ENCODE results near the gene ZPR1.
A peak's percentile ranks its signal among the peaks of the same experiment; 100 is the strongest.

The ZPR1 gene

DNA sequence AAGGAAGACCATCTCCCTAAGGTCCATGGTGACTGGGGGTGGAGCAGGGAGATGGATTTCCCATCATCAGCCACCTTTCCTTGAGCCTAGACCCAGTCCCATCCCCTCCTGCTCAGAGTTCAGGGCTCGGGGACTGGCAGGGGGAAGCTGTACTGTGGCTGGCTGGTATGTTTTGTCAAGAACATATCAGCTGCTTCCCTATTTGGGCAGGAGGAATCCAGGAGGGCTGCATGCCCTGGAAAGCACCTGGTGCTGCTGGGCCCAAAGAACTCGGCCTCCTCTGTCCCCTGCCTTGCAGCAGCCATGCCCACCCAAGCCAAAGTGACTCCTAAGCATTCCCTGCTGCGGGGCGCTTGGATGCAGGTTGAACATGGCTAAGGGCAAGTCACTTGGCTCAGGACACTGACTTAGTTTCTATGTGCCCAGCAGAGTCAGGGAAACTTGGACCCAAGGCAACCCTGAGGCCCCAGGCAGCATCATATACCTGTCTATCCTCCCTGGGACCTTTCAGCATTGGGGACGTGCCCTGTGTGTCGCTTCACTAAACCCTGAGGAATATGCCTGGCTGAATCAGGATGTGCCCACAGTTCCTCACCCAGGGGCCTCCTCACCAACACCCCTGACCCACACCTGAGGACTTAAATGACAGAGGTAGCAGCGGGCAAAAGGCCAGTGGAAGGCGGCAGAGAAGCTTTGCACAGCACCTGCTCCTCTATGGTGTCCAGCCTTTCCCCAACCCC, 58.2 kb downstream of the ZPR1 start:
- DNase-seq (ENCODE audit: low read depth in 2 of 2), result no peak

DNA sequence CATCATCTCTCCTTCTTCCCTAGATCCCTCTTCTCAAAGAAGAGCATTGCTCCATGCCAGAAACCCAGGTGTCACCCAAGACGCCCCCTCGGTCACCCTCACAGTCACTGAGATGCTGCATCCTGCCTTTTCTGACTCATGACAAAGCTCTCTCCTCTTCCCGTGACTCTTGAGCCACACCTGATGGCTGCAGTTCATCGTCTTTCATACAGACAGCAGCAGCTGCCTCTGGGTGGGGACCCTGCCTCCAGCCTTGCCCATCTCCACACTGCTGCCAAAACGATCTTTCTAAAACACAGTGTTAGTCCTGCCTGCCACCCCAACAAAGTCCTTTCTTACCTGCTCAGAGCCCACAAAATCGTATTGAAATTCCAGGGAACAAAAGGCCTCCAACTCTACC, 59.8 kb downstream of the ZPR1 start:
- DNase-seq (ENCODE audit: low read depth in 2 of 2), result no peak
- no peak for TF ChIP-seq CTCF (IDR thresholded peaks at IDR 0.05; ENCODE audit: low read depth, low read length)
- H3K4me3 ChIP-seq (replicated peaks in 1 of 2; ENCODE audit: low read depth in 2 of 2, low read length in 2 of 2), result no peak overlapping the region

More for the DNA sequence above, 58.2 kb downstream of the ZPR1 start:
- TF ChIP-seq CTCF (IDR thresholded peaks at IDR 0.05; ENCODE audit: low read depth, low read length), result no peak
- no peak overlapping the region for H3K4me3 ChIP-seq (replicated peaks in 1 of 2; ENCODE audit: low read depth in 2 of 2, low read length in 2 of 2)

GRCh38 chr11:116725434-116726221, 62.2 kb downstream of the ZPR1 start:
- no peak for TF ChIP-seq CTCF (IDR thresholded peaks at IDR 0.05; ENCODE audit: low read depth, low read length)
- DNase-seq (ENCODE audit: low read depth in 2 of 2), result peak; percentile 65 to 72
- H3K4me3 ChIP-seq (replicated peaks in 1 of 2; ENCODE audit: low read depth in 2 of 2, low read length in 2 of 2), result no peak overlapping the region

DNA sequence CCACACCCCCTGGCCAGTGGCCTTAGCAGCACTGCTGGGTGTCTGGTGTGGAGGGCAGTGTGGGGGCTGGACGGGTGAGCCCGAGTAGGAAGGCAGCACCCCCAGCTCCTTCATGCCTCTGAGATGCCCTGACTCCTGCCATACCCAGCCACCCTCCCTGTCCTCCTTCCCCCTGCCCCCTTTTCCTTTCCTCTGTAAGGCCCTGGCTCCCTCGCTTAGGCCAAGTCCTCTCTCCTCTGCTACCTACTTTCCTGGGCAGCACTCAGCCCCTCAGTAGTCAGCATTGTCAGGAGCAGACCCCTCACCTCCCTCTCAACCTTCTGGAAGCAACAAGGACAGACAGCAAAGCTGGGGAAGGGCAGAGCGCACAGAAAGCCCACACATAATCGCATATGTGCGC, 63.0 kb downstream of the ZPR1 start:
- no peak overlapping the region for H3K4me3 ChIP-seq (replicated peaks in 1 of 2; ENCODE audit: low read depth in 2 of 2, low read length in 2 of 2)
- DNase-seq (ENCODE audit: low read depth in 2 of 2), result no peak
- no peak for TF ChIP-seq CTCF (IDR thresholded peaks at IDR 0.05; ENCODE audit: low read depth, low read length)
